WTC11 (cell line): ENCODE measurements around the gene SALL1. TPM values are rescaled to one million over a fixed set of nuclear protein-coding genes. Genes with fewer than 3 reads are reported as not detected.

Source experiments
- ATAC-seq: fragments of 200-7000 bp; cut with Tn5 transposase; 2 replicates; pipeline ENCODE4 v1.10.0; 2021; ENCODE audit warnings: mild to moderate bottlenecking, moderate library complexity
- CTCF ChIA-PET: fragments of 300-600 bp; sonication (Branson Sonifier 250); formaldehyde crosslinking; loops from one replicate; lab custom pipeline; 2021; ENCODE audit warnings: antibody characterized with exemption; lab: Charles Lee
- POLR2A ChIA-PET: fragments of 350-600 bp; sonication (Branson Sonifier 250); formaldehyde crosslinking; loops from one replicate; lab custom pipeline; 2021; ENCODE audit warnings: antibody characterized with exemption; lab: Charles Lee
- DNase-seq: peaks from one replicate; pipeline ENCODE4 v3.0.0; 2021; ENCODE audit warnings: low spot score
- H3K27ac Mint-ChIP-seq: 2 replicates; pipeline ENCODE4 v1.8.0; 2021; ENCODE audit warnings: mixed read lengths
- H3K27me3 Mint-ChIP-seq: 2 replicates; pipeline ENCODE4 v1.8.0; 2021; ENCODE audit warnings: low read depth, mild to moderate bottlenecking, moderate library complexity, mixed read lengths
- H3K36me3 Mint-ChIP-seq: 2 replicates; pipeline ENCODE4 v1.8.0; 2021; ENCODE audit warnings: mixed read lengths
- H3K4me1 Mint-ChIP-seq: 2 replicates; pipeline ENCODE4 v1.8.0; 2022; ENCODE audit warnings: mixed read lengths
- H3K4me3 Mint-ChIP-seq: 2 replicates; pipeline ENCODE4 v1.8.0; 2021; ENCODE audit warnings: mild to moderate bottlenecking, moderate library complexity, mixed read lengths
- H3K9me3 Mint-ChIP-seq: 2 replicates; pipeline ENCODE4 v1.8.0; 2021; ENCODE audit warnings: mixed read lengths
- CREB1 ChIP-seq: sonication (generic); formaldehyde crosslinking; IDR thresholded peaks from 2 replicates; pipeline ENCODE4 v1.8.0; 2023; ENCODE audit warnings: mild to moderate bottlenecking, missing genetic modification reagents
- MYBL2 ChIP-seq: sonication (generic); formaldehyde crosslinking; IDR thresholded peaks from 2 replicates; pipeline ENCODE4 v1.8.1; 2023; ENCODE audit warnings: mild to moderate bottlenecking, moderate library complexity, missing genetic modification reagents
- NFE2L1 ChIP-seq: sonication (generic); formaldehyde crosslinking; IDR thresholded peaks from 2 replicates; pipeline ENCODE4 v1.8.1; 2023; ENCODE audit warnings: missing genetic modification reagents
- NFYB ChIP-seq: sonication (generic); formaldehyde crosslinking; conservative IDR thresholded peaks from 2 replicates; pipeline ENCODE4 v1.8.0; 2022; ENCODE audit warnings: low read depth, missing genetic modification reagents
- NR3C1 ChIP-seq: sonication (generic); formaldehyde crosslinking; conservative IDR thresholded peaks from 2 replicates; pipeline ENCODE4 v1.8.1; 2023; ENCODE audit warnings: low read depth, mild to moderate bottlenecking, missing genetic modification reagents
- SP1 ChIP-seq: sonication (generic); formaldehyde crosslinking; conservative IDR thresholded peaks from 2 replicates; pipeline ENCODE4 v1.8.1; 2022; ENCODE audit warnings: missing genetic modification reagents
- TEAD1 ChIP-seq: sonication (generic); formaldehyde crosslinking; IDR thresholded peaks from 2 replicates; pipeline ENCODE4 v1.8.0; 2022; ENCODE audit warnings: mild to moderate bottlenecking, missing genetic modification reagents
- ZBTB21 ChIP-seq: sonication (generic); formaldehyde crosslinking; IDR thresholded peaks from 2 replicates; pipeline ENCODE4 v1.8.1; 2023; ENCODE audit warnings: mild to moderate bottlenecking, missing genetic modification reagents, borderline replicate concordance
- ZNF317 ChIP-seq: sonication (generic); formaldehyde crosslinking; IDR thresholded peaks from 2 replicates; pipeline ENCODE4 v1.8.1; 2023; ENCODE audit warnings: low read depth, mild to moderate bottlenecking, moderate library complexity, missing genetic modification reagents, borderline replicate concordance
- ZNF396 ChIP-seq: fragments of 250-450 bp; sonication (Bioruptor Pico); IDR thresholded peaks from 2 replicates; pipeline ENCODE4 v1.8.0; 2021; ENCODE audit warnings: mild to moderate bottlenecking, moderate library complexity, borderline replicate concordance
- ZNF416 ChIP-seq: fragments of 250-450 bp; sonication (Bioruptor Pico); IDR thresholded peaks from 2 replicates; pipeline ENCODE4 v1.9.0; 2021; ENCODE audit warnings: mild to moderate bottlenecking, inconsistent platforms
- total RNA-seq: library from RNA; stranded (reverse); gene quantifications from 3 replicates; pipeline ENCODE4 v1.2.3, GENCODE V29; 2021
- TF ChIP-seq, protein P1 (sequence below): sonication (generic); formaldehyde crosslinking; IDR thresholded peaks from 2 replicates; pipeline ENCODE4 v1.8.0; 2023; ENCODE audit warnings: missing genetic modification reagents, mild to moderate bottlenecking, borderline replicate concordance
- TF ChIP-seq, protein P2 (sequence below): fragments of 200-600 bp; IDR thresholded peaks from 2 replicates; pipeline ENCODE4 v1.8.0; 2022; ENCODE audit warnings: antibody characterized with exemption
- TF ChIP-seq, protein P3 (sequence below): fragments of 250-450 bp; sonication (Bioruptor Pico); IDR thresholded peaks from 2 replicates; pipeline ENCODE4 v1.9.0; 2021; ENCODE audit warnings: moderate library complexity, mild to moderate bottlenecking, inconsistent platforms, borderline replicate concordance
- TF ChIP-seq, protein P4 (sequence below): sonication (generic); formaldehyde crosslinking; IDR thresholded peaks from 2 replicates; pipeline ENCODE4 v1.8.0; 2022; ENCODE audit warnings: mild to moderate bottlenecking, missing genetic modification reagents
- TF ChIP-seq, protein P5 (sequence below): sonication (generic); formaldehyde crosslinking; IDR thresholded peaks from 2 replicates; pipeline ENCODE4 v1.8.1; 2022; ENCODE audit warnings: missing genetic modification reagents, borderline replicate concordance

Gene SALL1
- total RNA-seq, 1 experiment from 2014 or later = 63.9 TPM

DNA sequence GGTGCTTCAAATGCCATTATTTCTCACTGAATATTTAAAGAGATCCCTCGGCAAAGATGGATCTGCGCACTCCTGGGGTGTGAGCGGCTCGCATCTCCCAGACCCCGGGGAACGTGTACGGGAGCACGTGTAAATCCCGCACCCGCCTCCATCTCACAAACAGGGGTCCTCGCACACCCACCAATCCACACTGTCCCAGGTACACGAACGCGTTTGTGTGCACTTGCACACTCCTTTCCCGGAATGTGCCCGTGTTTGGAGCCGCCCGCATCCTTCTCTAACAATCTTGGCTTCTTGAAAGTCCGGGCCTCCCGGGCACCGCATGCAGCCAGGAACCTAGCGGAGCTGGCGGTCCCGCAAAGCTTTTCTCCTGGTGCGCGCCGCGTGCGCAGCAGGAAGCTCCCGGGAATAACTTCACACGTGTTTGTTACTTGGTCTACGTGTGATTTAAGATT, 2.5 kb upstream of the SALL1 start (continued):
- TF ChIP-seq NFYB (CRISPR knock-in tag) (no peak), TEAD1 (CRISPR knock-in tag) (no peak), ZNF317 (no peak), ZNF416 (CRISPR knock-in tag) (no peak), NFE2L1 (CRISPR knock-in tag) (peak; percentile 43; the same call in 1 of the 2 replicates), CREB1 (CRISPR knock-in tag) (no peak), SP1 (CRISPR knock-in tag) (no peak), ZNF396 (no peak), MYBL2 (CRISPR knock-in tag) (0 out of 2 replicates have a peak, but pooled peaks have one; percentile 38), NR3C1 (no peak)
- TF ChIP-seq, protein P1, sequence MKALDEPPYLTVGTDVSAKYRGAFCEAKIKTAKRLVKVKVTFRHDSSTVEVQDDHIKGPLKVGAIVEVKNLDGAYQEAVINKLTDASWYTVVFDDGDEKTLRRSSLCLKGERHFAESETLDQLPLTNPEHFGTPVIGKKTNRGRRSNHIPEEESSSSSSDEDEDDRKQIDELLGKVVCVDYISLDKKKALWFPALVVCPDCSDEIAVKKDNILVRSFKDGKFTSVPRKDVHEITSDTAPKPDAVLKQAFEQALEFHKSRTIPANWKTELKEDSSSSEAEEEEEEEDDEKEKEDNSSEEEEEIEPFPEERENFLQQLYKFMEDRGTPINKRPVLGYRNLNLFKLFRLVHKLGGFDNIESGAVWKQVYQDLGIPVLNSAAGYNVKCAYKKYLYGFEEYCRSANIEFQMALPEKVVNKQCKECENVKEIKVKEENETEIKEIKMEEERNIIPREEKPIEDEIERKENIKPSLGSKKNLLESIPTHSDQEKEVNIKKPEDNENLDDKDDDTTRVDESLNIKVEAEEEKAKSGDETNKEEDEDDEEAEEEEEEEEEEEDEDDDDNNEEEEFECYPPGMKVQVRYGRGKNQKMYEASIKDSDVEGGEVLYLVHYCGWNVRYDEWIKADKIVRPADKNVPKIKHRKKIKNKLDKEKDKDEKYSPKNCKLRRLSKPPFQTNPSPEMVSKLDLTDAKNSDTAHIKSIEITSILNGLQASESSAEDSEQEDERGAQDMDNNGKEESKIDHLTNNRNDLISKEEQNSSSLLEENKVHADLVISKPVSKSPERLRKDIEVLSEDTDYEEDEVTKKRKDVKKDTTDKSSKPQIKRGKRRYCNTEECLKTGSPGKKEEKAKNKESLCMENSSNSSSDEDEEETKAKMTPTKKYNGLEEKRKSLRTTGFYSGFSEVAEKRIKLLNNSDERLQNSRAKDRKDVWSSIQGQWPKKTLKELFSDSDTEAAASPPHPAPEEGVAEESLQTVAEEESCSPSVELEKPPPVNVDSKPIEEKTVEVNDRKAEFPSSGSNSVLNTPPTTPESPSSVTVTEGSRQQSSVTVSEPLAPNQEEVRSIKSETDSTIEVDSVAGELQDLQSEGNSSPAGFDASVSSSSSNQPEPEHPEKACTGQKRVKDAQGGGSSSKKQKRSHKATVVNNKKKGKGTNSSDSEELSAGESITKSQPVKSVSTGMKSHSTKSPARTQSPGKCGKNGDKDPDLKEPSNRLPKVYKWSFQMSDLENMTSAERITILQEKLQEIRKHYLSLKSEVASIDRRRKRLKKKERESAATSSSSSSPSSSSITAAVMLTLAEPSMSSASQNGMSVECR (CRISPR knock-in tag) = no peak
- TF ChIP-seq, protein P2, sequence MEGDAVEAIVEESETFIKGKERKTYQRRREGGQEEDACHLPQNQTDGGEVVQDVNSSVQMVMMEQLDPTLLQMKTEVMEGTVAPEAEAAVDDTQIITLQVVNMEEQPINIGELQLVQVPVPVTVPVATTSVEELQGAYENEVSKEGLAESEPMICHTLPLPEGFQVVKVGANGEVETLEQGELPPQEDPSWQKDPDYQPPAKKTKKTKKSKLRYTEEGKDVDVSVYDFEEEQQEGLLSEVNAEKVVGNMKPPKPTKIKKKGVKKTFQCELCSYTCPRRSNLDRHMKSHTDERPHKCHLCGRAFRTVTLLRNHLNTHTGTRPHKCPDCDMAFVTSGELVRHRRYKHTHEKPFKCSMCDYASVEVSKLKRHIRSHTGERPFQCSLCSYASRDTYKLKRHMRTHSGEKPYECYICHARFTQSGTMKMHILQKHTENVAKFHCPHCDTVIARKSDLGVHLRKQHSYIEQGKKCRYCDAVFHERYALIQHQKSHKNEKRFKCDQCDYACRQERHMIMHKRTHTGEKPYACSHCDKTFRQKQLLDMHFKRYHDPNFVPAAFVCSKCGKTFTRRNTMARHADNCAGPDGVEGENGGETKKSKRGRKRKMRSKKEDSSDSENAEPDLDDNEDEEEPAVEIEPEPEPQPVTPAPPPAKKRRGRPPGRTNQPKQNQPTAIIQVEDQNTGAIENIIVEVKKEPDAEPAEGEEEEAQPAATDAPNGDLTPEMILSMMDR = no peak
- TF ChIP-seq, protein P3, sequence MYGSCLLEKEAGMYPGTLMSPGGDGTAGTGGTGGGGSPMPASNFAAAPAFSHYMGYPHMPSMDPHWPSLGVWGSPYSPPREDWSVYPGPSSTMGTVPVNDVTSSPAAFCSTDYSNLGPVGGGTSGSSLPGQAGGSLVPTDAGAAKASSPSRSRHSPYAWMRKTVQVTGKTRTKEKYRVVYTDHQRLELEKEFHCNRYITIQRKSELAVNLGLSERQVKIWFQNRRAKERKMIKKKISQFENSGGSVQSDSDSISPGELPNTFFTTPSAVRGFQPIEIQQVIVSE (CRISPR knock-in tag) = no peak
- TF ChIP-seq, protein P4, sequence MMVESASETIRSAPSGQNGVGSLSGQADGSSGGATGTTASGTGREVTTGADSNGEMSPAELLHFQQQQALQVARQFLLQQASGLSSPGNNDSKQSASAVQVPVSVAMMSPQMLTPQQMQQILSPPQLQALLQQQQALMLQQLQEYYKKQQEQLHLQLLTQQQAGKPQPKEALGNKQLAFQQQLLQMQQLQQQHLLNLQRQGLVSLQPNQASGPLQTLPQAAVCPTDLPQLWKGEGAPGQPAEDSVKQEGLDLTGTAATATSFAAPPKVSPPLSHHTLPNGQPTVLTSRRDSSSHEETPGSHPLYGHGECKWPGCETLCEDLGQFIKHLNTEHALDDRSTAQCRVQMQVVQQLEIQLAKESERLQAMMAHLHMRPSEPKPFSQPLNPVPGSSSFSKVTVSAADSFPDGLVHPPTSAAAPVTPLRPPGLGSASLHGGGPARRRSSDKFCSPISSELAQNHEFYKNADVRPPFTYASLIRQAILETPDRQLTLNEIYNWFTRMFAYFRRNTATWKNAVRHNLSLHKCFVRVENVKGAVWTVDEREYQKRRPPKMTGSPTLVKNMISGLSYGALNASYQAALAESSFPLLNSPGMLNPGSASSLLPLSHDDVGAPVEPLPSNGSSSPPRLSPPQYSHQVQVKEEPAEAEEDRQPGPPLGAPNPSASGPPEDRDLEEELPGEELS = peak; percentile 27; the same call in 1 of the 2 replicates
- TF ChIP-seq, all 79 proteins: peak for 6

DNA sequence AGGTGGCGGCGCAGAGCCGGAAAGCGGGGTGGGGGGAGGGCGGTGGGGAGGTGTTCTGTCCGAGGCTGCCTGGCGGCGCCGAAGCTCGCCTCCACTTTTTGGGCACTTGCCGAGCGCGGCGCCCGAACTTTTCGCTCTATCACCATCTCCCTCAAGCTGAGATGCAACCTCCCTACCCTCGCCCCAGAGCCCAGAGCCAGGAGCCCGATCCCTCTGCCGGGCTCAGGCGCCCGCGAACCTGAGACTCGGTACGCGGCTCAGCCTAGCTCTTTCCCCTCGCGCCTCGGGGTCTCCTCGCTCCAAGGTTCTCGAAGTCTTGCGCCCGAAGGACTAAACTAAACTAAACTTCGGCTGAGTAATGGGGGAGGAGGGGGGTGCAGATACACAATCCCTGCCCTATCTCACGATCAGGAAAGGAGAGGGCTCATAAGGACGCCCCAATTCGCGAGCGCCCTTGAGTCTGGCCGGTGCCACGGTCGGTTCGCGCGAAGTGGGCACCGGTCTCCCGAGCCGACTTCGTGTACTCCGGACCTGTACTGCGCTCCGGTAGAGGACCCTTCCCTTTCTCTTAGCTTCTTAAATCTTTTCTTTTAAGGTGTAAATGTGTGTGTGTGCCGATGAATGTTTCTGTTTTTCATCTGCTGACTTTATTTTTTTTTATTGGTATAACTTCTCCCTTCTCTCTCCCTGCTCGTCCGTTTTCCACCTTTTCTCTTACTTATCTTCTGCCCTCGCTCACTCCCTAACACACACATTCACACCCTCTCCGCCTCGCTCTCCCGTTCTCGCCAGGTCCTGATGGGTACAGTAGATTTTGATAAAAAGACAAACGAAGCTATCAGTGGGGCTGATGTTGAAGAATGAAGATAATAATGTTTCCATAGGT, 1.9 kb upstream of the SALL1 start:
- TF ChIP-seq ZBTB21 (CRISPR knock-in tag) = no peak
- TF ChIP-seq, protein P5, sequence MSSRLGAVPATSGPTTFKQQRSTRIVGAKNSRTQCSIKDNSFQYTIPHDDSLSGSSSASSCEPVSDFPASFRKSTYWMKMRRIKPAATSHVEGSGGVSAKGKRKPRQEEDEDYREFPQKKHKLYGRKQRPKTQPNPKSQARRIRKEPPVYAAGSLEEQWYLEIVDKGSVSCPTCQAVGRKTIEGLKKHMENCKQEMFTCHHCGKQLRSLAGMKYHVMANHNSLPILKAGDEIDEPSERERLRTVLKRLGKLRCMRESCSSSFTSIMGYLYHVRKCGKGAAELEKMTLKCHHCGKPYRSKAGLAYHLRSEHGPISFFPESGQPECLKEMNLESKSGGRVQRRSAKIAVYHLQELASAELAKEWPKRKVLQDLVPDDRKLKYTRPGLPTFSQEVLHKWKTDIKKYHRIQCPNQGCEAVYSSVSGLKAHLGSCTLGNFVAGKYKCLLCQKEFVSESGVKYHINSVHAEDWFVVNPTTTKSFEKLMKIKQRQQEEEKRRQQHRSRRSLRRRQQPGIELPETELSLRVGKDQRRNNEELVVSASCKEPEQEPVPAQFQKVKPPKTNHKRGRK (CRISPR knock-in tag) = peak; percentile 51; the same call in 1 of the 2 replicates
- TF ChIP-seq, all 79 proteins: peak for 1
- peaks cover 2% of the 10 kb centered on the region for H3K36me3 Mint-ChIP-seq
- DNase-seq = no peak
- H3K4me3 Mint-ChIP-seq = peak overlapping the region; percentile 91
- ChIA-PET CTCF (interaction anchor here (0.6 to 3.4 kb wide), 8 partner anchors 18 to 916 kb away, joined by 3 to 9 read pairs (median 4); no protein-coding TSS in a partner anchor), POLR2A (interaction anchor here (0.6 to 2.0 kb wide), 11 partner anchors 10 to 288 kb away, joined by 3 to 12 read pairs (median 4); no protein-coding TSS in a partner anchor)
- peaks cover 30% of the 10 kb centered on the region for H3K27me3 Mint-ChIP-seq
- peak; percentile 1 for ATAC-seq
- peak overlapping the region; percentile 96 for H3K27ac Mint-ChIP-seq
- H3K9me3 Mint-ChIP-seq = no peaks in the 10 kb centered on the region
- peaks cover 50% of the 10 kb centered on the region for H3K4me1 Mint-ChIP-seq
